Embryonic facial prominence (tissue), 1 donor: ENCODE results near the gene GNG7.

Experiments
- DNase-seq: peaks from one replicate; pipeline ENCODE4 v3.0.0-alpha.2; 2016; ENCODE audit errors: extremely low spot score

The GNG7 gene

DNA sequence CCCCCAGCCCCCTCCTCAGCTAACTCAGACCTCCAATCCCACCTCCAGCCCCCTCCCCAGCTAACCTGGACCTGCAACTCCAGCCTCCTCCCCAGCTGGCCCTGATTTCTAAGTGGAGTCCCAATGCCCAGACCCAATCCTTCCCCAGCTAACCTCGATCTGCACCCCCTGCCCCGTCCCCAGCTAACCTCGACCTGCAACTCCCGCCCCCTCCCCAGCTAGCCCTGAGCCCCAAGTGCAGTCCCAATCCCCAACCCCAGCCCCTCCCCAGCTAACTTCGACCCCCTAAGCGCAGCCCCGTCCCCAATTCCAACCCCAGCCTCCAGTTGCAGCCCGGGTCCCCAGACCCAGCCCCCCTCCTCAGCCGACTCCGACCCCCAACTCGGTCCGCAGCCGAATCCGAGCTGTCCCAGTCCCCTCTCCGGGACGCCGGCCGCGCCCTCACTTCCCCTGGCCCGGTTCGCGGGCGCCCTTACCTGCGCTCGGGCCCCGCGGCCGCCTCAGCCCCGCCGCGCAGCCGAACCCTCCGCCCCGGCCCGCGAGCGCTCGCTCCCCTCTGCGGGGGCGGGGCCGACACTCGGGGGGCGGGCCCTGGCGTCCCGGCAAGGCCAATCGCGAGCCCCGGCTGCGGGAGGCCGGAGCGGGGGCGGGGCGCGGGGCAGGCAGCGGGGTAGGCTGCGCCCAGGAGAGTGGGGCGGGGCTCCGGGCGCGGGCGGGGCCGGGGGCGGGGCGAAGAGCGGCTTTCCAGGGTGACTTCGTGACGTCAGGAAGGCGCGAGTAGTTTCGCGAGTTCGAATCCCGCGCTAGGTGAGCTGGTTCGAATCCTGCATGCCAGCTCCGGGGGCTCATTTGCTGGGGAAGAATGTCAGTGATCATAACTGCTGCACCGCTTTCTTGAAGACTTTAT, at the start of gene GNG7:
GNG7 (minus strand) TSS at position 525 of the 907 bp plus-strand sequence. CDS start 182,006 bp downstream, outside the sequence.
- peak; percentile 79 for DNase-seq

DNA sequence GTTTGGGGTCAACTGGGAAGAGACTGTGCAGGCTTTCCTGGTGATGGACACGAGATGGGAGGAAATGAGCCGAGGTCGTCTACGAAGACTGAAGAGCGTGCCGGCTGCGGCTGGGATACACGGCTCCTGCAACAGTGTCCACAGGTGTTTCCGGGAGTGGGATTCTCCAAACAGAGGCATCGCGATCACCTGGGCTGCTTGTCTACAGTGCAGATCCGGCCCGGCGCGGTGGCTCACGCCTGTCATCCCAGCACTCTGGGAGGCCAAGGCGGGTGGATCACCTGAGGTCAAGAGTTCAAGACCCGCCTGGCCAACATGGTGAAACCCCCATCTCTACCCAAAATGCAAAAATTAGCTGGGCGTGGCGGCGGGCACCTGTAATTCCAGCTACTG, 48.9 kb upstream of the GNG7 start:
- no peak for DNase-seq

DNA sequence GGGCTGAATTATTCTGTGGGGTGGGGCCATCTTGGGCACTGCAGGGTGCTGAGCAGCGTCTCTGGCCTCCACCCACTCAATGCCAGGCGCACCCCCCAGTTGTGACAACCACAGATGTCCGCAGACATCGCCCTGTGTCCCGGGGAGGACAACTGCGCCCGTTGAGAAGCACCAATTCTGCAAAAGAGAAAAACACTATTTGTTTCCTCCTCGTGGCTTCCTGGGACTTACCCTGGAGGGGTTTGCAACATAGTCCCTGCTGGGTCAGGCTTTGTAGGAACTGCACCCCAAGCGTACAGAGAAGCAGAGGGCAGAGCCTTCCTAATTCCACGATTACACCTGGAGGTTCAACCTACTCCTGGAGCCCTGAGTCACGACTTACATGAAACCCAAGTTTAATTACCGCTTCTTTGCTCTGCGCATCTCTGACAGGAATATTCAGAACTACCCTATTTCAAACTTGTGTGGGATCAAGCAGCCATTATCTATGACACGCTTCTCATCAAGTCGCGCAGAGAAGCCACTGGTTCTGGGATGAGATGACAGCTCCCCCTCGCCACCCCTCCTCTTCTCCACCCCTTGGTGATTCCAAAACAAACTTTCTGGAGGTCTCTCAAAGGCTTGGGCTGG, 48.4 kb upstream of the GNG7 start:
- no peak for DNase-seq

DNA sequence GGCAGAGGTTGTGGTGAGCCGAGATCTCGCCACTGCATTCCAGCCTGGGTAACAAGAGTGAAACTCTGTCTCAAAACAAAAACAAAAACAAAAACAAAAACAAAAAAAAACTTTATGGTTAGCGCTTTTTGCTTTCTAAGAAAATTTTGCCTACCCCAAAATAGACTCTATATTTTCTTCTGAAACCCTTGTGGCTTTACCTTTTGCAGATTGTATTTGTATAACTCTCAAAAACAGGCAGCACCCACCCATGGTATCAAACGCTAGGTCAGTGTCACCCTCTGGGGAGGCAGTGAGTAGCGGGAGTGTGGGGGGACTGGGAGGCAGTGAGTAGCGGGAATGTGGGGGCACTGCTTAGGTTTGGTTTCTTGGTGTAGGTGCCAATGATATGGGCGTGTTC, 44.9 kb upstream of the GNG7 start:
- no peak for DNase-seq

DNA sequence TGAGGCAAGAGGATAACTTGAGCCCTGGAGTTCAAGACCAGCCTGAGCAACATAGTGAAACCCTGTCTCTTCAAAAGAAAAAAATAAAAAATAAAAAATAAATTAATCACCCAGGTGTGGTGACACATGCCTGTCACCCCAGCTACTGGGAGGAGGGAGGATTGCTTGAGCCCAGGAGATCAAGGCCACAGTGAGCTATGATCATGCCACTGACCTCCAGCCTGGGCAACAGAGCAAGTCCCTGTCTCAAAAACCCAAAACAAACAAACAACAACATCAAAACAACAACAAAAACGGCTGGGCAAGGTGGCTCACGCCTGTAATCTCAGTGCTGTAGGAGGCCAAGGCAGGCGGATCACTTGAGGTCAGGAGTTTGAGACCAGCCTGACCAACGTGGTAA, 41.6 kb upstream of the GNG7 start:
- DNase-seq, result no peak

DNA sequence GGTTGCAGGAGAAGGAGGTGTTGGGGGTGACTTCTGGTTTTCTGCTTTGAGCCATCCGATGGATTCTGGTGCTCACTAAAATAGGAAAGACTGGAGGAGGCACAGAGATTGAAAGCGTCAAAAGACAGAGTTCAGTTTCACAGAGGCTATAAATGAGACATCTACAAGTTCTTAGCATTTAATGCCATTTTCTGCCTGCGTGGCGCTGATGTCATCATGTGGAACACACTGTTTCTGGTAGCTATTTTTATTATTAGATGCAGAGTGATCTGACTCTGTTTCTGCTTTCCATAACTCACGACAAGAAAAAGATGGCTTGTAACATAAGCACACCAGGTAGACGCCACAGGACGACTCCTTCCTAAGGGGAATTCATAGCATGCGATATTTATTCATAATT, 40.6 kb upstream of the GNG7 start:
- no peak for DNase-seq

DNA sequence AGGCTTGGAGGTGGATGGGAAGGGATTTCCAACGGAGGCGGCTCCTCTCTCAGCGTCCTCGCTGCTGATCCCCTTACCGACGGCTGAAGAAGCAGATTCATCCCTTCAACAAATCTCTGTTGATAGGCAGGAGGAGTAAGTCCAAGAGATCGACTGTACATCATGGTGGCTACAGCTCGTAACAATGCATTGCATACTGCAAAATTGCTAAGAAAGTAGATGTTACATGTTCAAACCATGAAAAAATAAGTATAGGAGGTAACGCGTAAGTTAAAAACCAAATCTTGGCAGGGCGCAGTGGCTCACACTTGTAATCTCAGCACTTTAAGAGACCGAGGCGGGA, 37.8 kb upstream of the GNG7 start:
- no peak for DNase-seq

DNA sequence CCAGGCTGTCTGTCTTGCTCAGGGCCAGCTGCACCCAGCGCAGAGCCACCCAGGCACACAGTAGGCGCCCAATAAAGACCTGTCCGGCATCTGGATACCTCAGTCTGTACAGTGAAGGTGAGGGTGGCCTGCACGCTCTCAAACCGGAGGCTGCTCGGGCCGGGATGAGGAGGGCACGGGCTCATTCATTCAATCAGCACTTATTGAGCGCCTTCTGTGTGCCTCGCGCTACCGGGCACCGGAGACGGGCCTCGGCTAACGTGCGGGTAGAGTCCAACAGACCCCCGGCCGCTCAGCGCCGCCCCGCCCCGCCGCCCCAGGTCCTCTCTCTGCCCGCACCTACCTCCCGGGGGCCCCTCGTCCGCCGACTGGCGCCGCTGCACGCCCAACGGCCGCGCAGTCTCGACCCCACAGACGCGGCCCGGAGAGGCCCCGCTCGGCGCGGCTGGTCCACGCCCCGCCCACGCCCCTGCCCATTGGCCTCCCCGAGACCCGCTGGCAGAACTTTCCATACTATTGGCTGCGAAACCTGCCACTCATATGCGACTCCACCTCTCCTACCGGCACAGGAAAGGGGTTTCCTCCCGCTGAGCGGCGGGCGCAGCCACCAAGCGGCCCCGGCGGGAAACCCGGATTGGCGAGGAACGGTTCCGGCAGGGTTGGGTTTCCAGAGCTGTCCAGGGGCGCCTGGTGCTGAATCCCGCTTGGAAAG, 37.3 kb upstream of the GNG7 start, which contains the start of gene SLC39A3:
SLC39A3 (minus strand) TSS at position 416 of the 712 bp plus-strand sequence. CDS start 2,760 bp downstream, outside the sequence.
- DNase-seq, result peak; percentile 97

DNA sequence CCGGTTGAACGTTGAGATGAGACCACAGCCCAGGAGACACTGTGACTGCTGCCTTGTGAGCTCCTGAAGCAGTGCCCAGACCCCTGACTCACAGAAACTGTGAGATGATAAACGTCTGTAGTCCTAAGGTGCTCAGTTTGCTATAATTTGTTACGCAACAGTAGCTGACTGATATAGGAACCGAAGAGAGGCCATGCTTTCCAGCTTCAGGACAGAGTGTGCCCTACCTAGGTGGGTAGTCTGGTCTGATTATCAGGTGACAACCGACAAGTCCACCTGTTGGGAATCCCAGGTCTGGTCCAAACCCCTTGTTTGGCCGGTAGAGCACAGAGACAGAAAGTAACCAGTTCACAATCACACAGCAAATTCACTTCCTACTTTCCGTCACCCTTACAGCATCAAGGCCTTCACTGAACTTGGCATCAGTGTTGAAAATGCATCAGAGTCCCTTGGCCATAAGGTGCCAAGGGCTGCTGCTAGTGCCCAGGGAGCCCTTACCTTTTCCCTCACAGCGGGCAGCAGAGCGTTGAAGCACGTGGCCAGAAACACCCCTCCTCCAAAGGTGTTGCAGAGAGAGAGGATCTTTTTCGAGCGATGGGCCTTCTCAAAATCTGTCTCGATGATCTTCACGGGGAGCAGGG, 34.2 kb upstream of the GNG7 start:
- no peak for DNase-seq

DNA sequence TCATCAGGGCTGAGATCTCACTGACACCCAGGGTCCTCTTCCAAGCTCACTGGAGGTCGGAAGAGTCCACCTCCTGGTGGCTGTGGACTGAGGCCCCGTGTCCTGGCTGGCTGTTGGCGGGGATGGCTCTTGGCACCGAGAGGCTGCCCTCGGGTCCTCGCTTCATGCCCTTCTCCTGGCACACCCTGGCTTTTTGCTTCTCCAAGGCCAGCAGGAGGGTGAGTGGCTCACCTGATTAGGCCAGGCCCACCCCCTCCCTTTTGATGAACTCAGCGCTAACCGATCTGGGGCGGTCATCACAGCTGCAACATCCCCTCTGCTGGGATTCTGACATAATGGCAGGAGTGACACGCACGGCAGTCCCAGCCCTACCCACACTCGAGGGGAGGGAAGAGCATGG, 32.9 kb upstream of the GNG7 start:
- DNase-seq, result no peak

DNA sequence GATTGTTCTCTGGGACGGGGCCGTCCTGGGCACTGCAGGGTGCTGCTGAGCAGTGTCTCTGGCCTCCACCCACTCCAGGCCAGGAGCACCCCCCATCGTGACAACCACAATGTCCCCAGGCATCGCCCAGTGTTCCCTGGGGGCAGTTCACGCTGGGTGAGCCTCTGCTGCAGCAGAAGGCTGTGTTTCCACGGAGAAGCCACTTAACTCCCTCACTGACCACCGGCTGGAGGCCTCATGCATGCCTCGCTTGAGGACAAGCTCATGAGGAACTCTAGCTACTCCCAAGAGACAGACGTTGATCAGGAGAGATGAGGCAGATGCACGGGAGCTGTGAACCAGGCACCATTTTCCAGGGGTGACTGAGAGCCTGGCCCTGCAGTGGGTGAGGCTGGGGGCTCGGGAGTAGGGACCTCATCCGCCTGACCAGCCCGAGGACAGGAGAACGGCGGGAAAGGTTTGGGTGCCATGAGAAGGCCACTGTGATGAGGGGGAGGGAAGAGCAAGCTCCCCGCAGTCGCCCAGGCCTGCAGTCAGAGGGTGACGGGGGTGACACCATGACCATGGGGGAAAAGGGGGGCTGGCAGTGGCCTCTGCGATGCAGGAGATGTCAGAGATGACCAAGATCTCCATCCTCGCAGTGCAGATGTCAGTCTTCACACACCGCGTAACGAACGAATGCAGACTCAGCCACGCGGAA, 32.2 kb upstream of the GNG7 start:
- DNase-seq, result no peak

DNA sequence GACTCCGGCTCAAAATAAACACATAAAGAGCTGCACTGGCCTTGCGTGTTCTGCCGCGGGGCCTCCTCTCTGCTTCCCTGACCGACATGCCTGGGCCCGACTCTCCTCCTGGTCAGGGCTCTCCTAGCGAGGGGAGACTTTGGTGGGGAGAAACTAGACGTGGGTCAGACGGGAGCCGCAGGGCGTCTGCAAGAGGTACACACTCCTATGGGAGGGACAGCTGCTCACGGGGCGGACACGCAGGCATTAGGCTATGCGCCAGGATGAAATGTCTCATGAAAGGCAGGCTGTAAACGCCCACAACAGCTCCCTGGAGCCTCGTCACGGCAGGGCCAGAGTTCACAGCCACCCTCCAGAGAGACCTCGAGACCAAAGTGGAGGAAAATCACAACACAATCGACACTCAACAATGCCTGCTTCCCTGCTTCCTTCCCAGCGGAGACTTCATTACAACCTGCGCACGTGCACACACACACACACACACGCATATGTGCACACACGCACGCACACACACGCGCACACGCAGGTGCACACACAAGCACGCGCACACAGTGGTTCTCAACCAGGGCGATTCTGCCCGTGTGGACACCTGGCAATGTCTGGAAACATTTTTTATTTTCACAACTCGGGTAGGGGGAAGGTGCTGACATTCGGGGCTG, 31.6 kb upstream of the GNG7 start:
- DNase-seq, result no peak

DNA sequence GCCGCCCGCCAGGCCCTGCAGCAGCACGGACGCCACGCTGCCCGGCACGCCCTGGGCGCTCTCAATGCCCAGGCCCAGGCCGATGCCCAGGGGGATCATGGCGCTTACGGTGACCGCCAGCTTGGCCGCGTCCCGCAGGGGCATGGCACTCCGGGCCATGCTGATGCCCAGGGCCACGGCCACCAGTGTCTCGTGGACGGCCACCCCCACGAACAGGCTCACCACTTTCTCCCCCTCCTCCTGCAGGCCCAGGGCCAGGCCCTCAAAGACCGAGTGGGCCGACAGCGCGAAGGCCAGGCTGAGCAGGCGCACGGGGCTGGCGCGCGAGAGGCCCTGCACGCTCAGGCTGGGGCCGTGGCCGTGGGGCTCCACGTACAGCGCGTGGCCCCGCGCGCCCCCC, 30.4 kb upstream of the GNG7 start:
- DNase-seq, result no peak

DNA sequence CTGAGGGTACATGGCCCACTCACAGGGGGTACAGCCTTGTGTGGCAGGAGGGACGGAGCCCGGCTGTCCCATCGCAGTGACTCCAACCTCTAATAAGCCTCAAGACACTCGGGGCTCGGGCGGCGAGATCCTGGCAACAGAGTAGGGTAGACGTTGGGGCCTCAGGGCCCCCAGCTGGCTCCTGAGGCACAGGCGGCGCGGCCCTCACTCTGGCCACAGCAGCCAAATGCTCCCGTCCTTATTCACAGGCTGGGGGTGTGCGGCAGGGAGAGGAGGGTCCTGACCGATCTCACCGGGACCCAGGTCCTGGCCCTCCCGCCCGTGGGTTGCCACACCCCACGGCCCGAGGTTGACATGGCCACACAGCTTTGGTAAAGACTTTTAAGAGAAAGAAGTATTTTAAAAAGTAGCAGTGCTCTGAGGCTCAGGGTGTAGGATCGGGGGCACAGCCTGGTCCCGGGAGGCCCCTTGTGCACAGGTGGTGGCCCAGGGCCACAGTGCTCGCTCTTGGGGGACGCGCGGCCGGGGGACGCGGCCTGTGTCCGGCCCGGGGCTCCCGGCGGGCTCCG, 29.7 kb upstream of the GNG7 start:
- DNase-seq, result no peak

DNA sequence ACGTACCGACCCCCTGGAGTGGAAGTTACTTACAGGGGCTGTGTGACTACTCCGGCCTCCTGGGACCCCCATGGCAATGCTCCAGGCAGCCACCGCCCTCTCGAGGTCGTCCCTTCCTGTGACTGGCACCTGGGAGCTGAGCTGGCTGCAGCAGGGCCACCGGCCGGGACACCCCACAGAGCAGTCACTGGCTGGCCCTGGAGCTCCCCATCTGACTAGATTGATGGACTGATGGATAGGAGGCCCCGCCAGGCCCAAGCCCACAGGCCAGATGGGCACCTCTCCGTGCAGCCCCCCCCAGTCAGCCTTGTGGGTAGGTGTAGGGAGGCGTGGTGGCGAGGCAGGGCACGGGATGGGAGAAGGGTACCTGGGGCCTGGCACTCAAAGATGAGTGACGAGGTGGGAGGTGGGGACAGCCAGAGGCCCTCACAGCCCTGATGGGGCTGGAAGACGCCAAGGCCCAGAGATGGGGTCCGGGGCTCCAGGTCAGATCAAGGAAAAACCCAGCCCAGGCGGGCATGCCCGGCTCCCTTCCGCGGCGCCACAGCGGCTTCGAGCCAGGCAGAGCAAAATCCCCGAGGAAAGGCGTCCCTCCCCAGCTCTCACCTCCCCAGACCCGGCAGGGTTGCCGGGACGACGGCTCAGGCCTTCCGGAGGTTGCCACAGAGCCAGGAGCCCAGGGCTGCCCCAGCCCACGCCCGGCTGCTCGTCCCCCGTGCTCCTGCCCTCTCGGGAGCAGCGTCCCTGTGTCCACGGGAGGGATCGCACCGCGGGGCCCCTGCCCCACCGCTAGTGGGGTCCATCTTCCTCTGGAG, 28.9 kb upstream of the GNG7 start:
- no peak for DNase-seq

DNA sequence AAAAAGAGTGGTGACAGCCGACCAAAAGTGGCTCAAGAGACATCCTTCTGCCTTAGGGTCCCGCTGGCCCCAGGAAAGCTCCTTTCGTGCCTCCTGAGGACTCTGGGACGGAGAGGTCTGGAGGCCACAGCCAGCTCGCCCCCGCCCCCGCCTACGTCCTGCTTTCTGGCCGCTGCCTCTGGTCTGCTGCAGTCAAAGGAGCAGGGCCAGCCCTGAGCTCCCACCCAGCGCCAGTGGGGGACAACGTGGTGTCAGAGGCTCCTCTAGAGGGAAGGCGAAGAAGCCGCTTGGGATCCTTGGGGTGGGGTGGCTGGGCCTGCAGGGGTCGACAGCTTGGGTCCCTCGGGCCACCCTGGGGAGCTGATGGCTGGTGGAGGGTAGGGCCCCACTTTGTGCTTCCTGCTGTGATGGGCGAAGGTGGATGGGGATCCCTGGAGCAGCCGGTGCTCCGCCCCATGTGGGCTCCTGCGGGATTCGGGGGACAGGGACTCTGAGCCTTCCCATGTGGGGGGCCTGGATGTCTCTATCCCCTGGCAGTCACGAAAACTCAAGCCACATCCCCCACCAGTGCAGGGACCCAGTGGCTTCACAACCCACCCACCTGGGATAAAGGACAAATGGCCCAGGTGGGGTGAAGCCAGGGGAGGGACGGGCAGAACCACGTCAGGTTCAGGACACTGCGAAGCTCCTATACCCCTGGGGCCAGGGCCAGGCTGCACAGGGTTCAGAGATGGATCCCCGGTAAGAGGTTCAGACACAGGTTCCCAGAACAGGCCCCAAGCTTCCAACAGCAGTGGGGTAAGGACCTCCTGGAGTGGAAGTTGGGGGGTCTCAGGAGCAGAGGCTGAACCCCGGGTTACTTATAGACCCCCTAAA, 27.7 kb upstream of the GNG7 start:
- no peak for DNase-seq

DNA sequence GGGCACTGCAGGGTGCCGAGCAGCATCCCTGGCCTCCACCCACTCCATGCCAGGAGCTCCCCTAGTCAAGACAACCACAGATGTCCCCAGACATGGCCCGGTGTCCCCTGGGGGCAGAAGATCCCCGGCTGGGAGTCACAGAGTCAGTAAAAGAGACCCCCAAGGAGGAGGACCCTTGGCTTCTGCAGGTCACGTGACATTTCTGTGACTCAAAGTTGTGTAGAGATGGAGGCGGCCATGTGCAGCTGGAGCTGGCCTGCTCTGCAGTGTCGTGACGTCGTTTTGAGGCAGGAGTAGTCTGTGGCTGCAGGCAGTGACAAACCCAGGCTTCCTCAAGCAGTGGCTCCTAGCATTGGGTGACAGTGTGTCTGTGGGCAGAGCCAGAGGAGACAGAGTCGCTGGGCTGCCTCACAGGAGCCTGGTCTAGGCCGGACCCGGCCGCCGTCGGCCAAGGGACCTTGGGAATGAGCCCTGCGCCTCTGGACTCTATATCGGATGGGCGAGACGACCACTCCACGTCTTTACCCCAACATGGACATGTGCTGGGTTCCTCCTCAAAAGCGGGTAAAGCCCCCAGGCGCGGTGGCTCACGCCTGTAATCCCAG, 26.4 kb upstream of the GNG7 start:
- DNase-seq, result no peak

DNA sequence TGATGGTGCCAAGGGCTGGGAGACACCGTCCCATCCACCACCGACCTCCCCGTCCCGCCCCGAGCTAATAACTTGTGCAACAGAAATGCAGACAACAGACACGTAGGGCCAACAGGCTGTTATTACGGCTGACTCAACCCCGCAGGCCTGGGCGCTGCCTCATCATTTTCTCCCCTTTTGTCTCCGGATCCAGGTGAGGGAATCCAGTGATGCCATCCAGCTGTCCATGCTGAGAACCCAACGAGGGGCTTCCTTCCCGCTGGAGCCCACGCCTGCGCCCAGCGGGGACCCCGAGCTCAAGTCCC, 25.1 kb upstream of the GNG7 start:
- DNase-seq, result no peak
